ENCODE results near the gene HINT3.

GRCh38 chr6:125945378-125946141, 11.0 kb upstream of the HINT3 start:
- TF ChIP-seq FOXM1 (IDR thresholded peaks at IDR 0.05; ENCODE audit: borderline replicate concordance) (no peak), TARDBP (IDR thresholded peaks at IDR 0.05) (no peak), SUZ12 (IDR thresholded peaks at IDR 0.05) (no peak), ARNT (IDR thresholded peaks at IDR 0.05) (no peak), L3MBTL2 (conservative IDR thresholded peaks at IDR 0.05) (no peak), SP1 (IDR thresholded peaks at IDR 0.05) (no peak), NFRKB (IDR thresholded peaks at IDR 0.05) (no peak)
- TF ChIP-seq, protein P1, sequence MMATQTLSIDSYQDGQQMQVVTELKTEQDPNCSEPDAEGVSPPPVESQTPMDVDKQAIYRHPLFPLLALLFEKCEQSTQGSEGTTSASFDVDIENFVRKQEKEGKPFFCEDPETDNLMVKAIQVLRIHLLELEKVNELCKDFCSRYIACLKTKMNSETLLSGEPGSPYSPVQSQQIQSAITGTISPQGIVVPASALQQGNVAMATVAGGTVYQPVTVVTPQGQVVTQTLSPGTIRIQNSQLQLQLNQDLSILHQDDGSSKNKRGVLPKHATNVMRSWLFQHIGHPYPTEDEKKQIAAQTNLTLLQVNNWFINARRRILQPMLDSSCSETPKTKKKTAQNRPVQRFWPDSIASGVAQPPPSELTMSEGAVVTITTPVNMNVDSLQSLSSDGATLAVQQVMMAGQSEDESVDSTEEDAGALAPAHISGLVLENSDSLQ (IDR thresholded peaks at IDR 0.05): no peak

All from HEK293T (cell line).